GM23338 (cell line): ENCODE data around the gene MBD1. TPM values are rescaled to one million over a fixed set of nuclear protein-coding genes. Genes with fewer than 3 reads are reported as not detected.

Source experiments
- ATAC-seq: fragments of 200-7000 bp; cut with Tn5 transposase; 3 replicates; pipeline ENCODE4 v1.9.1; 2020
- DNase-seq: peaks from one replicate; pipeline ENCODE4 v3.0.0-alpha.2; 2015; ENCODE audit warnings: low spot score
- H2AFZ ChIP-seq: fragments of 200-600 bp; sonication (generic); 2 replicates; pipeline ENCODE4 v1.8.0; 2016; ENCODE audit warnings: antibody characterized with exemption, mild to moderate bottlenecking, moderate library complexity
- H3F3A ChIP-seq: fragments of 200-600 bp; sonication (generic); replicated peaks from 2 replicates; pipeline ENCODE4 v1.8.0; 2017; ENCODE audit warnings: antibody characterized with exemption, mixed run types, low read depth
- H3K27ac ChIP-seq: fragments of 200-600 bp; sonication (generic); 2 replicates; pipeline ENCODE4 v1.6.1; 2016; ENCODE audit warnings: low read depth
- H3K27me3 ChIP-seq: fragments of 200-600 bp; sonication (generic); 2 replicates; pipeline ENCODE4 v1.8.0; 2016; ENCODE audit warnings: mild to moderate bottlenecking, mixed run types, moderate library complexity; ENCODE audit not compliant: insufficient read depth
- H3K36me3 ChIP-seq: fragments of 200-600 bp; sonication (generic); 2 replicates; pipeline ENCODE4 v1.8.0; 2016; ENCODE audit warnings: mild to moderate bottlenecking; ENCODE audit not compliant: insufficient read depth
- H3K4me1 ChIP-seq: fragments of 200-600 bp; sonication (generic); 2 replicates; pipeline ENCODE4 v1.8.0; 2016; ENCODE audit warnings: mild to moderate bottlenecking, moderate library complexity; ENCODE audit not compliant: insufficient read depth
- H3K4me2 ChIP-seq: fragments of 200-600 bp; sonication (generic); 2 replicates; pipeline ENCODE4 v1.7.1; 2017; ENCODE audit warnings: mixed run types
- H3K4me3 ChIP-seq: fragments of 200-600 bp; sonication (generic); 2 replicates; pipeline ENCODE4 v1.6.1; 2016; ENCODE audit warnings: mixed run types
- H3K79me2 ChIP-seq: fragments of 200-600 bp; sonication (generic); replicated peaks from 2 replicates; pipeline ENCODE4 v1.8.0; 2017; ENCODE audit warnings: mild to moderate bottlenecking; ENCODE audit not compliant: insufficient read depth
- H3K9me2 ChIP-seq: fragments of 200-600 bp; sonication (generic); 2 replicates; pipeline ENCODE4 v1.8.0; 2017; ENCODE audit not compliant: insufficient read depth
- H4K20me1 ChIP-seq: fragments of 200-600 bp; sonication (generic); replicated peaks from 2 replicates; pipeline ENCODE4 v1.8.0; 2017; ENCODE audit warnings: mild to moderate bottlenecking; ENCODE audit not compliant: insufficient read depth
- H3K27ac Mint-ChIP-seq: 2 replicates; pipeline ENCODE4 v1.8.0; 2020; ENCODE audit warnings: inconsistent platforms, mild to moderate bottlenecking, moderate library complexity, mixed read lengths
- H3K27me3 Mint-ChIP-seq: 3 replicates; pipeline ENCODE4 v1.8.0; 2022; ENCODE audit warnings: low read depth, mild to moderate bottlenecking, moderate library complexity, mixed read lengths, inconsistent platforms; ENCODE audit not compliant: insufficient read depth, poor library complexity
- H3K36me3 Mint-ChIP-seq: 3 replicates; pipeline ENCODE4 v1.8.0; 2021; ENCODE audit warnings: low read depth, mild to moderate bottlenecking, inconsistent platforms, moderate library complexity, mixed read lengths
- H3K4me1 Mint-ChIP-seq: 3 replicates; pipeline ENCODE4 v1.8.0; 2020; ENCODE audit warnings: mild to moderate bottlenecking, inconsistent platforms, mixed read lengths
- H3K4me3 Mint-ChIP-seq: 3 replicates; pipeline ENCODE4 v1.8.0; 2021; ENCODE audit warnings: moderate library complexity, mild to moderate bottlenecking, inconsistent platforms, mixed read lengths
- H3K9me3 Mint-ChIP-seq: 3 replicates; pipeline ENCODE4 v1.8.0; 2020; ENCODE audit warnings: moderate library complexity, mild to moderate bottlenecking, inconsistent platforms, mixed read lengths
- CREB1 ChIP-seq: fragments of 250-450 bp; sonication (Bioruptor Pico); IDR thresholded peaks from 2 replicates; pipeline ENCODE4 v1.5.0; 2020; ENCODE audit warnings: low read depth, mild to moderate bottlenecking, moderate library complexity
- CTCF ChIP-seq, 2 experiments: fragments of 200-600 bp in 1 of 2; sonication (generic) in 1 of 2; conservative IDR thresholded peaks; 2 replicates each; pipeline versions ENCODE4 v1.5.1 to v1.6.1; 2016 to 2017; ENCODE audit warnings: antibody characterized with exemption in 2 of 2, low read depth in 2 of 2, mild to moderate bottlenecking in 2 of 2, moderate library complexity in 1 of 2
- ETS1 ChIP-seq: IDR thresholded peaks from 2 replicates; pipeline ENCODE4 v1.6.1; 2016; ENCODE audit warnings: antibody characterized with exemption
- EZH2 ChIP-seq: fragments of 200-600 bp; sonication (generic); IDR thresholded peaks from one replicate; pipeline ENCODE4 v1.8.0; 2017; ENCODE audit warnings: antibody characterized with exemption, mild to moderate bottlenecking, low read depth; ENCODE audit not compliant: unreplicated experiment
- EZH2phosphoT487 ChIP-seq: fragments of 200-600 bp; sonication (generic); IDR thresholded peaks from one replicate; pipeline ENCODE4 v1.8.1; 2018; ENCODE audit warnings: antibody characterized with exemption; ENCODE audit not compliant: unreplicated experiment
- POLR2AphosphoS5 ChIP-seq: IDR thresholded peaks from 2 replicates; pipeline ENCODE4 v1.6.1; 2016; ENCODE audit warnings: antibody characterized with exemption, low read depth
- REST ChIP-seq: IDR thresholded peaks from one replicate; pipeline ENCODE4 v1.6.1; 2018; ENCODE audit warnings: antibody characterized with exemption; ENCODE audit not compliant: unreplicated experiment
- ZNF114 ChIP-seq: fragments of 250-450 bp; sonication (Bioruptor Pico); IDR thresholded peaks from 2 replicates; pipeline ENCODE4 v1.5.0; 2020; ENCODE audit warnings: mild to moderate bottlenecking, moderate library complexity
- polyA plus RNA-seq: library from polyadenylated mRNA; unstranded; fragments of >200 nt; fragmentation: Nextera tagmentation; extraction: Ambion mirVana; gene quantifications from 2 replicates; pipeline ENCODE4 v1.2.1, GENCODE V29; 2016
- total RNA-seq: library from RNA; depleted of rRNA; stranded (reverse); fragments of >200 nt; shearing (Covaris generic); gene quantifications from 2 replicates; pipeline ENCODE4 v1.2.3, GENCODE V29; 2014

MBD1 gene
- total and polyA plus RNA-seq, 2 experiments from 2014 or later = 17.0 to 43.5 TPM

- Mint-ChIP-seq H3K9me3 (no peaks in the 10 kb centered on the region; the same call in 2 of the 3 replicates), H3K36me3 (peaks cover 33% of the 10 kb centered on the region), H3K27ac (peak within 1 kb of the TSS; percentile 99), H3K27me3 (peaks cover 14% of the 10 kb centered on the region), H3K4me3 (peak within 1 kb of the TSS; percentile 99), H3K4me1 (peaks cover 9% of the 10 kb centered on the region; the same call in 2 of the 3 replicates)
- no peaks in the 10 kb centered on the region for H3K9me2 ChIP-seq
- ATAC-seq (peak; percentile 94), DNase-seq (peak; percentile 100)
- no peaks in the 10 kb centered on the region for H3K27me3 ChIP-seq
- peak; percentile 88 for TF ChIP-seq POLR2AphosphoS5
- no peak for TF ChIP-seq REST
- peak; percentile 99 for TF ChIP-seq ETS1
- peak; percentile 82 for TF ChIP-seq CREB1 (CRISPR knock-in tag)
- TF ChIP-seq ZNF114 (CRISPR knock-in tag) = peak; percentile 95
- no peak for TF ChIP-seq EZH2phosphoT487
- TF ChIP-seq EZH2 = no peak
- peak; percentile 29 to 34; a peak in 3 of 4 replicates for TF ChIP-seq CTCF (conservative IDR thresholded peaks at IDR 0.05; ENCODE audit: low read depth in 2 of 2)
- peak within 1 kb of the TSS; percentile 81 for H3K4me3 ChIP-seq
- no peak within 1 kb of the TSS for H3K27ac ChIP-seq
- H3K4me1 ChIP-seq = peaks cover 3% of the 10 kb centered on the region
- no peaks in the 10 kb centered on the region for H3F3A ChIP-seq
- no peaks in the 10 kb centered on the region for H3K36me3 ChIP-seq
- peak within 1 kb of the TSS; percentile 93 for H3K4me2 ChIP-seq
- H3K79me2 ChIP-seq = peaks cover 8% of the 10 kb centered on the region
- H2AFZ ChIP-seq = peak within 1 kb of the TSS; percentile 78
- no peaks in the 10 kb centered on the region for H4K20me1 ChIP-seq
Observed at GRCh38 chr18:50287441-50288347, 6.4 kb upstream of the MBD1 start, which contains the start of gene CXXC1. Gene CXXC1, minus strand, starts transcription at chr18:50287692. Its CDS starts 103 bp downstream, at chr18:50287589.
